HL-60 (cell line): ENCODE data around the gene KIAA1549.

Experiments used
- DNase-seq, 2 experiments: peaks; one replicate each; pipeline ENCODE4 v3.0.0-alpha.2; 2010 to 2020; ENCODE audit warnings: low read depth in 1 of 2, low spot score in 1 of 2
- H3K27ac ChIP-seq: fragments of 250-450 bp; sonication (Bioruptor Pico); replicated peaks from 2 replicates; pipeline ENCODE4 v1.5.1; 2020; ENCODE audit warnings: mild to moderate bottlenecking, moderate library complexity
- H3K27me3 ChIP-seq: fragments of 250-450 bp; sonication (Bioruptor Pico); 2 replicates; pipeline ENCODE4 v1.5.1; 2021; ENCODE audit warnings: mild to moderate bottlenecking, moderate library complexity; ENCODE audit not compliant: insufficient read depth, poor library complexity, severe bottlenecking
- H3K4me3 ChIP-seq: replicated peaks from 2 replicates; pipeline ENCODE4 v1.5.1; 2011; ENCODE audit warnings: mild to moderate bottlenecking, control low read depth, low read length; ENCODE audit not compliant: insufficient read depth
- CTCF ChIP-seq: IDR thresholded peaks from one replicate; pipeline ENCODE4 v1.5.1; 2011; ENCODE audit warnings: low read length, control low read depth, inconsistent platforms; ENCODE audit not compliant: insufficient read depth
- GABPA ChIP-seq: IDR thresholded peaks from 2 replicates; pipeline ENCODE4 v1.6.1; 2012; ENCODE audit warnings: low read depth
- POLR2AphosphoS5 ChIP-seq: IDR thresholded peaks from 2 replicates; pipeline ENCODE4 v1.6.1; 2012; ENCODE audit warnings: low read depth
- REST ChIP-seq: IDR thresholded peaks from 2 replicates; pipeline ENCODE4 v1.6.1; 2012; ENCODE audit warnings: low read depth; ENCODE audit not compliant: insufficient replicate concordance
- SPI1 ChIP-seq: IDR thresholded peaks from 2 replicates; pipeline ENCODE4 v1.6.1; 2012; ENCODE audit warnings: low read depth, mild to moderate bottlenecking, borderline replicate concordance

Gene KIAA1549

GRCh38 chr7:138945821-138946220 is 35.4 kb downstream of the KIAA1549 start:
- DNase-seq: peak in 1 of 2 experiments; percentile 7
- H3K27me3 ChIP-seq: no peaks in the 10 kb centered on the region

GRCh38 chr7:138945154-138945553 is 36.0 kb downstream of the KIAA1549 start:
- no peaks in the 10 kb centered on the region for H3K27me3 ChIP-seq
- no peak for DNase-seq
- no peak overlapping the region for H3K27ac ChIP-seq
- no peak overlapping the region for H3K4me3 ChIP-seq
- TF ChIP-seq SPI1 (no peak), GABPA (no peak), CTCF (no peak), REST (no peak), POLR2AphosphoS5 (no peak)

More at GRCh38 chr7:138945821-138946220, 35.4 kb downstream of the KIAA1549 start:
- H3K4me3 ChIP-seq: no peak overlapping the region
- H3K27ac ChIP-seq: no peak overlapping the region
- no peak for TF ChIP-seq REST
- TF ChIP-seq POLR2AphosphoS5: no peak

GRCh38 chr7:138944592-138944991 is 36.6 kb downstream of the KIAA1549 start:
- DNase-seq: no peak
- no peaks in the 10 kb centered on the region for H3K27me3 ChIP-seq
- no peak overlapping the region for H3K4me3 ChIP-seq
- TF ChIP-seq REST (no peak), CTCF (no peak), SPI1 (no peak), POLR2AphosphoS5 (no peak), GABPA (no peak)
- no peak overlapping the region for H3K27ac ChIP-seq

GRCh38 chr7:138943061-138943460 is 38.1 kb downstream of the KIAA1549 start:
- H3K27me3 ChIP-seq: no peaks in the 10 kb centered on the region
- H3K4me3 ChIP-seq: no peak overlapping the region
- TF ChIP-seq CTCF (no peak), POLR2AphosphoS5 (no peak), SPI1 (no peak), REST (no peak), GABPA (no peak)
- no peak for DNase-seq
- no peak overlapping the region for H3K27ac ChIP-seq
